ENCODE measurements around the gene UROD. TPM values are rescaled to one million over a fixed set of nuclear protein-coding genes. Genes with fewer than 3 reads are reported as not detected.

Gene UROD
- total RNA-seq, 4 donors from 2014 or later: 76.4 to 104 (median 88.9) TPM

GRCh38 chr1:45012639-45013278 lies 705 bp downstream of the UROD start:
- peaks cover 0 to 11% of the 10 kb centered on the region in 2 donors for H3K4me1 ChIP-seq
- H3K27ac ChIP-seq: peak overlapping the region; percentile 76 to 83
- no peak for TF ChIP-seq POLR2A (IDR thresholded peaks at IDR 0.05)
- no peak for TF ChIP-seq CTCF (IDR thresholded peaks at IDR 0.05)
- H3K9me3 ChIP-seq: no peaks in the 10 kb centered on the region
- intact Hi-C loops (cut with DNase I; ENCODE audit: low total_unique reads): loop anchor here (5.0 kb wide), 2 partner anchors 225 to 290 kb away; partner anchors contain the start of gene BEST4
- peak overlapping the region; percentile 48 to 88 for H3K4me3 ChIP-seq
- no peaks in the 10 kb centered on the region for H3K36me3 ChIP-seq
- no peaks in the 10 kb centered on the region for H3K27me3 ChIP-seq
- DNase-seq: peak; percentile 75 to 77

- peaks cover 0 to 11% of the 10 kb centered on the region in 2 donors for H3K4me1 ChIP-seq
- no peak overlapping the region for H3K4me3 ChIP-seq
- DNase-seq: no peak
- intact Hi-C loops (cut with DNase I; ENCODE audit: low total_unique reads): loop anchor here (5.0 kb wide), 2 partner anchors 226 to 289 kb away; partner anchors contain the start of gene BEST4
- H3K9me3 ChIP-seq: no peaks in the 10 kb centered on the region
- H3K27ac ChIP-seq: no peak overlapping the region
- H3K36me3 ChIP-seq: no peaks in the 10 kb centered on the region
- no peaks in the 10 kb centered on the region for H3K27me3 ChIP-seq
- TF ChIP-seq POLR2A (IDR thresholded peaks at IDR 0.05): no peak
- no peak for TF ChIP-seq CTCF (IDR thresholded peaks at IDR 0.05)
Measured at GRCh38 chr1:45013551-45014209, 1.6 kb downstream of the UROD start.

DNA sequence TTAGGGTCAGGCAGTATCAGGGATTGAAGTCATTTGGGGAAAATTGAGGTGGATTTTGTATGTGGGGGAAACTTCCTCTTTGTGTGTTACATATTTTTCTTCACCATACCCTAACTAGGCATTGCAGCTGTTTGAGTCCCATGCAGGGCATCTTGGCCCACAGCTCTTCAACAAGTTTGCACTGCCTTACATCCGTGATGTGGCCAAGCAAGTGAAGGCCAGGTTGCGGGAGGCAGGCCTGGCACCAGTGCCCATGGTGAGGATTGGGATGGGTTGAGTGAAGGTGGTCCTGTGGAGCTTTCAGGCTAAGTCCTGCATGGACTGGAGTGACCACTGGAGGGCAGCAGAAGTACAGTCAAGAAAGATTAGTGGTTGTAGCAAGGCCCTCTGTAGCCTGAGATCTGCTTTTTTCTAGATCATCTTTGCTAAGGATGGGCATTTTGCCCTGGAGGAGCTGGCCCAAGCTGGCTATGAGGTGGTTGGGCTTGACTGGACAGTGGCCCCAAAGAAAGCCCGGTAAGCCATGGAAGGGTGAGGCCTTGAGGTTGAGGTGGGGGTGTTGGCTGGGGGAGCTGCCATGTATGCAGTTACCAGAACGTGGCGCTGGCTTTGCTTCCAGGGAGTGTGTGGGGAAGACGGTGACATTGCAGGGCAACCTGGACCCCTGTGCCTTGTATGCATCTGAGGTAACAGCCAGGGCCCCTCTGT lies 2.4 kb downstream of the UROD start:
- peak overlapping the region; percentile 20 to 46 for H3K27ac ChIP-seq

GRCh38 chr1:45015683-45016082 lies 3.6 kb downstream of the UROD start:
- no peaks in the 10 kb centered on the region for H3K36me3 ChIP-seq
- H3K4me1 ChIP-seq: no peaks in the 10 kb centered on the region
- H3K9me3 ChIP-seq: no peaks in the 10 kb centered on the region
- no peak for TF ChIP-seq CTCF (IDR thresholded peaks at IDR 0.05)
- TF ChIP-seq POLR2A (IDR thresholded peaks at IDR 0.05): no peak
- no peak for DNase-seq
- intact Hi-C loops (cut with DNase I; ENCODE audit: low total_unique reads): no loop called here
- H3K27me3 ChIP-seq: no peaks in the 10 kb centered on the region
- H3K27ac ChIP-seq: no peak overlapping the region
- H3K4me3 ChIP-seq: no peak overlapping the region

More for the DNA sequence above, 2.4 kb downstream of the UROD start:
- peak; percentile 88 to 92 (median 92) for TF ChIP-seq CTCF (IDR thresholded peaks at IDR 0.05)
- no peak for TF ChIP-seq POLR2A (IDR thresholded peaks at IDR 0.05)
- Histone ChIP-seq H3K36me3 (no peaks in the 10 kb centered on the region), H3K9me3 (no peaks in the 10 kb centered on the region), H3K4me1 (peaks cover 0 to 9% of the 10 kb centered on the region in 2 donors), H3K27me3 (no peaks in the 10 kb centered on the region), H3K4me3 (no peak overlapping the region)
- intact Hi-C loops (cut with DNase I; ENCODE audit: low total_unique reads): loop anchor here (5.0 kb wide), 2 partner anchors 227 to 288 kb away; partner anchors contain the start of gene BEST4
- peak; percentile 79 to 84 for DNase-seq
